HepG2 (cell line): Measurements from ENCODE around the gene FNDC3B. TPM values are rescaled to one million over a fixed set of nuclear protein-coding genes. Genes with fewer than 3 reads are reported as not detected.

Experiments used
- ATM ChIP-seq: fragments of 450-650 bp; IDR thresholded peaks from 2 replicates; pipeline ENCODE4 v1.7.1; 2017; ENCODE audit warnings: mild to moderate bottlenecking, borderline replicate concordance
- CEBPG ChIP-seq: IDR thresholded peaks from 2 replicates; pipeline ENCODE4 v1.6.1; 2016
- EP300 ChIP-seq, 3 experiments: sonication (generic) in 1 of 3; formaldehyde crosslinking in 1 of 3; IDR thresholded peaks; 2 replicates each; pipeline versions ENCODE4 v1.5.1 to v1.6.1; 2011 to 2020; ENCODE audit warnings: low read depth in 2 of 3, low read length in 2 of 3, borderline replicate concordance in 1 of 3, improper control_type of control experiment in 1 of 3, mild to moderate bottlenecking in 1 of 3, missing genetic modification reagents in 1 of 3, moderate library complexity in 1 of 3
- FOSL1 ChIP-seq: sonication (generic); formaldehyde crosslinking; IDR thresholded peaks from 2 replicates; pipeline ENCODE4 v1.9.0; 2021; ENCODE audit warnings: missing genetic modification reagents, borderline replicate concordance
- GFI1 ChIP-seq: sonication (generic); formaldehyde crosslinking; IDR thresholded peaks from 2 replicates; pipeline ENCODE4 v1.5.0; 2020; ENCODE audit warnings: missing genetic modification reagents, mild to moderate bottlenecking, borderline replicate concordance
- HMG20A ChIP-seq: IDR thresholded peaks from 2 replicates; pipeline ENCODE4 v1.6.1; 2016; ENCODE audit warnings: borderline replicate concordance
- HNF4A ChIP-seq: sonication (generic); formaldehyde crosslinking; IDR thresholded peaks from 2 replicates; pipeline ENCODE4 v1.4.0; 2020; ENCODE audit warnings: missing genetic modification reagents
- HNF4G ChIP-seq, 2 experiments: sonication (generic) in 1 of 2; formaldehyde crosslinking in 1 of 2; IDR thresholded peaks; 2 replicates each; pipeline versions ENCODE4 v1.4.0 to v1.6.1; 2011 to 2020; ENCODE audit warnings: borderline replicate concordance in 2 of 2, low read depth in 2 of 2, mild to moderate bottlenecking in 2 of 2, low read length in 1 of 2, missing genetic modification reagents in 1 of 2, moderate library complexity in 1 of 2
- JUND ChIP-seq: sonication (generic); formaldehyde crosslinking; IDR thresholded peaks from 2 replicates; pipeline ENCODE4 v1.8.0; 2022; ENCODE audit warnings: mild to moderate bottlenecking, missing genetic modification reagents
- LCORL ChIP-seq, 2 experiments: fragments of 450-650 bp in 1 of 2; sonication (generic) in 1 of 2; formaldehyde crosslinking in 1 of 2; IDR thresholded peaks; 2 replicates each; pipeline versions ENCODE4 v1.5.0 to v1.6.1; 2017 to 2020; ENCODE audit warnings: antibody characterized with exemption in 1 of 2, missing genetic modification reagents in 1 of 2
- MAFG ChIP-seq: sonication (generic); formaldehyde crosslinking; IDR thresholded peaks from 2 replicates; pipeline ENCODE4 v1.5.1; 2020; ENCODE audit warnings: mild to moderate bottlenecking, missing genetic modification reagents
- MBNL3 ChIP-seq: fragments of 250-450 bp; sonication (Bioruptor Pico); conservative IDR thresholded peaks from 2 replicates; pipeline ENCODE4 v1.8.0; 2022; ENCODE audit warnings: mild to moderate bottlenecking, inconsistent platforms
- MED13 ChIP-seq: sonication (generic); formaldehyde crosslinking; IDR thresholded peaks from 2 replicates; pipeline ENCODE4 v1.5.0; 2020; ENCODE audit warnings: missing genetic modification reagents
- NR2F6 ChIP-seq, 2 experiments: IDR thresholded peaks; 2 replicates each; pipeline ENCODE4 v1.6.1; 2016; ENCODE audit warnings: antibody characterized with exemption in 1 of 2, mild to moderate bottlenecking in 1 of 2
- SALL1 ChIP-seq: sonication (generic); formaldehyde crosslinking; IDR thresholded peaks from 2 replicates; pipeline ENCODE4 v1.8.0; 2022; ENCODE audit warnings: mild to moderate bottlenecking, missing genetic modification reagents
- TCF12 ChIP-seq, 2 experiments: fragments of 450-650 bp in 1 of 2; sonication (generic) in 1 of 2; formaldehyde crosslinking in 1 of 2; IDR thresholded peaks; 2 replicates each; pipeline versions ENCODE4 v1.6.1 to v1.8.0; 2017 to 2022; ENCODE audit warnings: antibody characterized with exemption in 1 of 2, mild to moderate bottlenecking in 1 of 2, missing genetic modification reagents in 1 of 2, moderate library complexity in 1 of 2
- ZNF367 ChIP-seq: sonication (generic); formaldehyde crosslinking; IDR thresholded peaks from 2 replicates; pipeline ENCODE4 v1.4.0; 2020; ENCODE audit warnings: missing genetic modification reagents, borderline replicate concordance
- ZNF652 ChIP-seq: IDR thresholded peaks from 2 replicates; pipeline ENCODE4 v1.6.1; 2016; ENCODE audit warnings: low read depth, borderline replicate concordance
- polyA plus RNA-seq, 8 experiments: library from polyadenylated mRNA; depleted of rRNA in 3 of 8; stranded (reverse) in 7 of 8; unstranded in 1 of 8; fragments of >200 nt; fragmentation: Illumina TruSeq in 4 of 8; extraction: Trizol in 4 of 8; gene quantifications; 2 replicates each; pipeline versions ENCODE4 v1.2.1 to v1.2.3, GENCODE V29; 2011 to 2016; ENCODE audit warnings: low read depth in 4 of 8, missing spikeins in 1 of 8, mixed read lengths in 1 of 8; ENCODE audit not compliant: insufficient read depth in 1 of 8
- total RNA-seq, 5 experiments: library from RNA; depleted of rRNA; stranded (reverse); fragments of >200 nt; fragmentation: Illumina TruSeq; extraction: Trizol; gene quantifications; 2 replicates each; pipeline ENCODE4 v1.2.3, GENCODE V29; 2016; ENCODE audit warnings: low read depth in 1 of 5
- TF ChIP-seq, protein P1 (sequence below): sonication (generic); formaldehyde crosslinking; IDR thresholded peaks from 2 replicates; pipeline ENCODE4 v1.5.1; 2020; ENCODE audit warnings: mild to moderate bottlenecking, missing genetic modification reagents, borderline replicate concordance
- TF ChIP-seq, protein P2 (sequence below): sonication (generic); formaldehyde crosslinking; IDR thresholded peaks from 2 replicates; pipeline ENCODE4 v1.4.0; 2020; ENCODE audit warnings: missing genetic modification reagents
- TF ChIP-seq, protein P3 (sequence below): sonication (generic); formaldehyde crosslinking; IDR thresholded peaks from 2 replicates; pipeline ENCODE4 v1.4.0; 2020; ENCODE audit warnings: low read depth, mild to moderate bottlenecking, missing genetic modification reagents

The FNDC3B gene
- total and polyA plus RNA-seq, 2 of the 13 experiments (the other 11 are each of a cell fraction or from before 2014, with no cell fraction given), result 74.8 to 103 TPM

DNA sequence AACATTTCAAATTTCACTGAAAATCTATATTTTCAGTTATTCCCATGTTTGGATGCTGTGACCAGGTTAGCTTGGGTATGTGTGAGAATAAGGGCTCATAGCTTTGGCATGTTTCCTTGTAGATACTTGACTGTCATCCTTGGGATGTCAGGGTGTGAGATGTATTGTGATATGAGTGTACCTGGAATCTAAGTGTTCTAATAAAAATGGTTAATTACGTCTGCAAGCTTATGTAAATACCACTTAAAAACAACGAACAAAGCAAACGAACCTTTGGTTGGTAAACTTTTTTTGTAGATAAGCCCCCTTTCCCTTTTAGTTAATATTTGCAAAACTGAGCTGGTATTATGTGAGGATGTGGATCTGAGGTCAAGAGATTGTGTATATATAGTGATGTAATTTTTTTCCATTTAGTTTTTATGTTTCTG is 63.5 kb downstream of the FNDC3B start (continued):
- TF ChIP-seq, protein P1, sequence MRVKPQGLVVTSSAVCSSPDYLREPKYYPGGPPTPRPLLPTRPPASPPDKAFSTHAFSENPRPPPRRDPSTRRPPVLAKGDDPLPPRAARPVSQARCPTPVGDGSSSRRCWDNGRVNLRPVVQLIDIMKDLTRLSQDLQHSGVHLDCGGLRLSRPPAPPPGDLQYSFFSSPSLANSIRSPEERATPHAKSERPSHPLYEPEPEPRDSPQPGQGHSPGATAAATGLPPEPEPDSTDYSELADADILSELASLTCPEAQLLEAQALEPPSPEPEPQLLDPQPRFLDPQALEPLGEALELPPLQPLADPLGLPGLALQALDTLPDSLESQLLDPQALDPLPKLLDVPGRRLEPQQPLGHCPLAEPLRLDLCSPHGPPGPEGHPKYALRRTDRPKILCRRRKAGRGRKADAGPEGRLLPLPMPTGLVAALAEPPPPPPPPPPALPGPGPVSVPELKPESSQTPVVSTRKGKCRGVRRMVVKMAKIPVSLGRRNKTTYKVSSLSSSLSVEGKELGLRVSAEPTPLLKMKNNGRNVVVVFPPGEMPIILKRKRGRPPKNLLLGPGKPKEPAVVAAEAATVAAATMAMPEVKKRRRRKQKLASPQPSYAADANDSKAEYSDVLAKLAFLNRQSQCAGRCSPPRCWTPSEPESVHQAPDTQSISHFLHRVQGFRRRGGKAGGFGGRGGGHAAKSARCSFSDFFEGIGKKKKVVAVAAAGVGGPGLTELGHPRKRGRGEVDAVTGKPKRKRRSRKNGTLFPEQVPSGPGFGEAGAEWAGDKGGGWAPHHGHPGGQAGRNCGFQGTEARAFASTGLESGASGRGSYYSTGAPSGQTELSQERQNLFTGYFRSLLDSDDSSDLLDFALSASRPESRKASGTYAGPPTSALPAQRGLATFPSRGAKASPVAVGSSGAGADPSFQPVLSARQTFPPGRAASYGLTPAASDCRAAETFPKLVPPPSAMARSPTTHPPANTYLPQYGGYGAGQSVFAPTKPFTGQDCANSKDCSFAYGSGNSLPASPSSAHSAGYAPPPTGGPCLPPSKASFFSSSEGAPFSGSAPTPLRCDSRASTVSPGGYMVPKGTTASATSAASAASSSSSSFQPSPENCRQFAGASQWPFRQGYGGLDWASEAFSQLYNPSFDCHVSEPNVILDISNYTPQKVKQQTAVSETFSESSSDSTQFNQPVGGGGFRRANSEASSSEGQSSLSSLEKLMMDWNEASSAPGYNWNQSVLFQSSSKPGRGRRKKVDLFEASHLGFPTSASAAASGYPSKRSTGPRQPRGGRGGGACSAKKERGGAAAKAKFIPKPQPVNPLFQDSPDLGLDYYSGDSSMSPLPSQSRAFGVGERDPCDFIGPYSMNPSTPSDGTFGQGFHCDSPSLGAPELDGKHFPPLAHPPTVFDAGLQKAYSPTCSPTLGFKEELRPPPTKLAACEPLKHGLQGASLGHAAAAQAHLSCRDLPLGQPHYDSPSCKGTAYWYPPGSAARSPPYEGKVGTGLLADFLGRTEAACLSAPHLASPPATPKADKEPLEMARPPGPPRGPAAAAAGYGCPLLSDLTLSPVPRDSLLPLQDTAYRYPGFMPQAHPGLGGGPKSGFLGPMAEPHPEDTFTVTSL (CRISPR knock-in tag), result peak; percentile 89; the same call in 1 of the 2 replicates
- no peak for TF ChIP-seq MBNL3 (CRISPR knock-in tag)
- TF ChIP-seq CEBPG, result peak; percentile 59
- no peak for TF ChIP-seq JUND (CRISPR knock-in tag)
- TF ChIP-seq ZNF367 (CRISPR knock-in tag), result no peak
- TF ChIP-seq, protein P2, sequence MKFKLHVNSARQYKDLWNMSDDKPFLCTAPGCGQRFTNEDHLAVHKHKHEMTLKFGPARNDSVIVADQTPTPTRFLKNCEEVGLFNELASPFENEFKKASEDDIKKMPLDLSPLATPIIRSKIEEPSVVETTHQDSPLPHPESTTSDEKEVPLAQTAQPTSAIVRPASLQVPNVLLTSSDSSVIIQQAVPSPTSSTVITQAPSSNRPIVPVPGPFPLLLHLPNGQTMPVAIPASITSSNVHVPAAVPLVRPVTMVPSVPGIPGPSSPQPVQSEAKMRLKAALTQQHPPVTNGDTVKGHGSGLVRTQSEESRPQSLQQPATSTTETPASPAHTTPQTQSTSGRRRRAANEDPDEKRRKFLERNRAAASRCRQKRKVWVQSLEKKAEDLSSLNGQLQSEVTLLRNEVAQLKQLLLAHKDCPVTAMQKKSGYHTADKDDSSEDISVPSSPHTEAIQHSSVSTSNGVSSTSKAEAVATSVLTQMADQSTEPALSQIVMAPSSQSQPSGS (CRISPR knock-in tag), result peak; percentile 86
- peak; percentile 82 for TF ChIP-seq GFI1 (CRISPR knock-in tag)
- TF ChIP-seq EP300 (IDR thresholded peaks at IDR 0.05; ENCODE audit: low read depth in 2 of 2, low read length in 2 of 2), result peak in 1 of 2 experiments; percentile 97; a peak in 2 of 4 replicates
- TF ChIP-seq EP300 (CRISPR knock-in tag; IDR thresholded peaks at IDR 0.05; ENCODE audit: borderline replicate concordance), result peak; percentile 63; the same call in 1 of the 2 replicates
- TF ChIP-seq TCF12 (IDR thresholded peaks at IDR 0.05), result no peak
- peak; percentile 49; the same call in 1 of the 2 replicates for TF ChIP-seq TCF12 (CRISPR knock-in tag; IDR thresholded peaks at IDR 0.05)
- TF ChIP-seq HMG20A (CRISPR knock-in tag), result peak; percentile 71; the same call in 1 of the 2 replicates
- peak; percentile 81 for TF ChIP-seq HNF4A (CRISPR knock-in tag)
- no peak for TF ChIP-seq FOSL1 (CRISPR knock-in tag)
- peak; percentile 89 for TF ChIP-seq NR2F6 (IDR thresholded peaks at IDR 0.05)
- TF ChIP-seq NR2F6 (CRISPR knock-in tag; IDR thresholded peaks at IDR 0.05), result peak; percentile 70; the same call in 1 of the 2 replicates
- TF ChIP-seq ATM, result no peak
- no peak for TF ChIP-seq MAFG (CRISPR knock-in tag)
- TF ChIP-seq HNF4G (IDR thresholded peaks at IDR 0.05; ENCODE audit: borderline replicate concordance, low read depth, low read length), result peak; percentile 50; the same call in 1 of the 2 replicates
- no peak for TF ChIP-seq HNF4G (CRISPR knock-in tag; IDR thresholded peaks at IDR 0.05; ENCODE audit: borderline replicate concordance, low read depth)
- TF ChIP-seq LCORL (IDR thresholded peaks at IDR 0.05), result peak; percentile 52; the same call in 1 of the 2 replicates
- peak; percentile 45; the same call in 1 of the 2 replicates for TF ChIP-seq LCORL (CRISPR knock-in tag; IDR thresholded peaks at IDR 0.05)
- TF ChIP-seq, protein P3, sequence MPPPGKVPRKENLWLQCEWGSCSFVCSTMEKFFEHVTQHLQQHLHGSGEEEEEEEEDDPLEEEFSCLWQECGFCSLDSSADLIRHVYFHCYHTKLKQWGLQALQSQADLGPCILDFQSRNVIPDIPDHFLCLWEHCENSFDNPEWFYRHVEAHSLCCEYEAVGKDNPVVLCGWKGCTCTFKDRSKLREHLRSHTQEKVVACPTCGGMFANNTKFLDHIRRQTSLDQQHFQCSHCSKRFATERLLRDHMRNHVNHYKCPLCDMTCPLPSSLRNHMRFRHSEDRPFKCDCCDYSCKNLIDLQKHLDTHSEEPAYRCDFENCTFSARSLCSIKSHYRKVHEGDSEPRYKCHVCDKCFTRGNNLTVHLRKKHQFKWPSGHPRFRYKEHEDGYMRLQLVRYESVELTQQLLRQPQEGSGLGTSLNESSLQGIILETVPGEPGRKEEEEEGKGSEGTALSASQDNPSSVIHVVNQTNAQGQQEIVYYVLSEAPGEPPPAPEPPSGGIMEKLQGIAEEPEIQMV, result no peak
- TF ChIP-seq MED13 (CRISPR knock-in tag), result peak; percentile 89; the same call in 1 of the 2 replicates
- TF ChIP-seq ZNF652 (CRISPR knock-in tag), result peak; percentile 77; the same call in 1 of the 2 replicates
- TF ChIP-seq SALL1 (CRISPR knock-in tag), result peak; percentile 44; the same call in 1 of the 2 replicates
